Heart left ventricle (tissue), 13 donors: ENCODE data around the gene CCL8.

Experiments
- POLR2A ChIP-seq, 2 donors: fragments of 450-650 bp; IDR thresholded peaks; one replicate each; pipeline ENCODE4 v1.6.1; 2017; ENCODE audit warnings: antibody characterized with exemption in 2 of 2, mild to moderate bottlenecking in 2 of 2, moderate library complexity in 2 of 2
- TF ChIP-seq, protein P1 (sequence below), 12 donors: fragments of 200-600 bp; sonication (generic) in 4 of 12; IDR thresholded peaks; one replicate each; pipeline versions ENCODE4 v1.5.0 to v1.8.0; 2018 to 2022; ENCODE audit warnings: antibody characterized with exemption in 12 of 12, mild to moderate bottlenecking in 5 of 12
- donor health status: ischemic (EF 13 %, LVEDD 7.1; RV severe dilation, severe dysfunction).
- donor health status: DM: no; HTN: yes; CAD: no.
- donor health status: DM: no; HTN: no; CAD: no.
- donor health status: ischemic (EF 25% LVEDD 6.9; RV normal size, moderate dysfunction).
- donor health status: ischemic (EF 25% LVEDD 5.7; RV mildly dilated, moderate dysfunction).
- donor health status: ischemic (EF 35%, LVEDD 5.7; RV mildly dilated, moderate dysfunction).
- donor health status: nonischemic (EF 11% LVEDD 7.7; RV severe dilation, severe dysfunction).
- donor health status: DM: yes; HTN: yes; CAD: no.
- donor health status: PGD.
- donor health status: ischemic (EF 29% LVEDD 5.4; RV normal size, mild dysfunction).
- donor health status: nonischemic (EF 23%, LVEDD 6.1; RV moderate dilation, normal function).

DNA sequence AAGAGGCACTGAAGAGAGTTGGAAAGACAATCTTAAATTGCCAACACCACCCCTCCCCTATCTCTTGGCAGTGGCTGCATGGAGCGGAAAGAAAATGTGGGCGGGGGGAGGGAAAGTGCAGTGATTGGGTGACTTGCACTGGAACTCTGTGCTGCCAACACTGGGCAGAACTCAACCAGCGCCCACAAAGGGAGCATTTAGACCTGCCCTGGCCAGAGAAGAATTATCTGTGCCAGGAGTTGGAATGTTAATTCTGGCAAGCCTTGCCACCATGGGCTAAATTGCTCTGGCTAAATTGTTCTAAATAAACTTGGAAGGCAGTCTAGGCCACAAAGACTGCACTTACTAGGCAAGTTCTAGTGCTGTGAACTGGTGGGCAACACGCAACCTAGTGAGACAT lies 30.5 kb downstream of the CCL8 start:
- TF ChIP-seq, protein P1, sequence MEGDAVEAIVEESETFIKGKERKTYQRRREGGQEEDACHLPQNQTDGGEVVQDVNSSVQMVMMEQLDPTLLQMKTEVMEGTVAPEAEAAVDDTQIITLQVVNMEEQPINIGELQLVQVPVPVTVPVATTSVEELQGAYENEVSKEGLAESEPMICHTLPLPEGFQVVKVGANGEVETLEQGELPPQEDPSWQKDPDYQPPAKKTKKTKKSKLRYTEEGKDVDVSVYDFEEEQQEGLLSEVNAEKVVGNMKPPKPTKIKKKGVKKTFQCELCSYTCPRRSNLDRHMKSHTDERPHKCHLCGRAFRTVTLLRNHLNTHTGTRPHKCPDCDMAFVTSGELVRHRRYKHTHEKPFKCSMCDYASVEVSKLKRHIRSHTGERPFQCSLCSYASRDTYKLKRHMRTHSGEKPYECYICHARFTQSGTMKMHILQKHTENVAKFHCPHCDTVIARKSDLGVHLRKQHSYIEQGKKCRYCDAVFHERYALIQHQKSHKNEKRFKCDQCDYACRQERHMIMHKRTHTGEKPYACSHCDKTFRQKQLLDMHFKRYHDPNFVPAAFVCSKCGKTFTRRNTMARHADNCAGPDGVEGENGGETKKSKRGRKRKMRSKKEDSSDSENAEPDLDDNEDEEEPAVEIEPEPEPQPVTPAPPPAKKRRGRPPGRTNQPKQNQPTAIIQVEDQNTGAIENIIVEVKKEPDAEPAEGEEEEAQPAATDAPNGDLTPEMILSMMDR (IDR thresholded peaks at IDR 0.05): no peak
- TF ChIP-seq POLR2A (IDR thresholded peaks at IDR 0.05): no peak
